Fibroblast of lung (primary cell): ENCODE results near the gene PPP1R9A. TPM values are rescaled to one million over a fixed set of nuclear protein-coding genes. Genes with fewer than 3 reads are reported as not detected.
A peak's percentile ranks its signal among the peaks of the same experiment; 100 is the strongest.

Source experiments
- DNase-seq, 2 donors: peaks; one replicate each; pipeline versions ENCODE4 v3.0.0 to v3.0.0-alpha.2; 2010; ENCODE audit warnings: low read depth in 2 of 2
- H2AFZ ChIP-seq: 2 replicates; pipeline ENCODE4 v1.5.1; 2012; ENCODE audit warnings: low read length, control low read depth, inconsistent platforms
- H3K27ac ChIP-seq: 2 replicates; pipeline ENCODE4 v1.5.1; 2011; ENCODE audit warnings: low read length, control low read depth; ENCODE audit not compliant: insufficient read depth
- H3K27me3 ChIP-seq: 2 replicates; pipeline ENCODE4 v1.5.1; 2011; ENCODE audit warnings: mild to moderate bottlenecking, low read length; ENCODE audit not compliant: control insufficient read depth, insufficient read depth
- H3K36me3 ChIP-seq: 2 replicates; pipeline ENCODE4 v1.5.1; 2011; ENCODE audit warnings: low read length; ENCODE audit not compliant: control insufficient read depth, insufficient read depth
- H3K4me1 ChIP-seq: 2 replicates; pipeline ENCODE4 v1.5.1; 2011; ENCODE audit warnings: low read length; ENCODE audit not compliant: control insufficient read depth, insufficient read depth; ENCODE audit errors: extremely low read depth
- H3K4me2 ChIP-seq: 2 replicates; pipeline ENCODE4 v1.5.1; 2011; ENCODE audit warnings: low read length, control low read depth; ENCODE audit not compliant: insufficient read depth; ENCODE audit errors: extremely low read depth
- H3K4me3 ChIP-seq, 4 experiments: fragments of 200-600 bp in 1 of 4; sonication (generic) in 1 of 4; replicated peaks in 1 of 4; 2 replicates each; pipeline ENCODE4 v1.5.1; 2011 to 2016; ENCODE audit warnings: low read length in 4 of 4, low read depth in 3 of 4, mild to moderate bottlenecking in 3 of 4, control low read depth in 2 of 4, inconsistent platforms in 1 of 4, mixed read lengths in 1 of 4; ENCODE audit not compliant: insufficient read depth in 1 of 4; ENCODE audit errors: control extremely low read depth in 1 of 4
- H3K79me2 ChIP-seq: 2 replicates; pipeline ENCODE4 v1.5.1; 2012; ENCODE audit warnings: mild to moderate bottlenecking, low read length, inconsistent platforms; ENCODE audit not compliant: control insufficient read depth, insufficient read depth
- H3K9ac ChIP-seq: 2 replicates; pipeline ENCODE4 v1.5.1; 2011; ENCODE audit warnings: mild to moderate bottlenecking, low read length, control low read depth; ENCODE audit not compliant: insufficient read depth
- H3K9me3 ChIP-seq: 2 replicates; pipeline ENCODE4 v1.5.1; 2012; ENCODE audit warnings: low read depth, low read length; ENCODE audit not compliant: control insufficient read depth, insufficient read depth
- H4K20me1 ChIP-seq: 2 replicates; pipeline ENCODE4 v1.5.1; 2011; ENCODE audit warnings: low read length; ENCODE audit not compliant: control insufficient read depth, insufficient read depth; ENCODE audit errors: extremely low read depth
- CTCF ChIP-seq, 2 donors: IDR thresholded peaks in 1 of 2; conservative IDR thresholded peaks in 1 of 2; 1 replicate in 1 of 2; 2 replicates in 1 of 2; pipeline ENCODE4 v1.5.1; 2011 to 2012; ENCODE audit warnings: low read length in 2 of 2, control low read depth in 1 of 2, inconsistent platforms in 1 of 2, low read depth in 1 of 2, mild to moderate bottlenecking in 1 of 2
- EZH2 ChIP-seq: IDR thresholded peaks from 2 replicates; pipeline ENCODE4 v1.5.1; 2012; ENCODE audit warnings: low read length, control low read depth, mild to moderate bottlenecking; ENCODE audit errors: missing control alignments
- polyA plus RNA-seq, 2 donors: library from polyadenylated mRNA; depleted of rRNA in 1 of 2; stranded (reverse) in 1 of 2; unstranded in 1 of 2; fragments of >200 nt; gene quantifications; 2 replicates each; pipeline ENCODE4 v1.2.1, GENCODE V29; 2011 to 2012; ENCODE audit warnings: missing spikeins in 1 of 2
- total RNA-seq: library from RNA; depleted of rRNA; stranded (reverse); fragments of >200 nt; gene quantifications from 2 replicates; pipeline ENCODE4 v1.2.1, GENCODE V29; 2014

Gene PPP1R9A
- total and polyA plus RNA-seq, 2 donors (not counting 1 experiment from before 2014, with no cell fraction given), result 0.68 to 3.3 TPM

- Histone ChIP-seq H3K9me3 (no peaks in the 10 kb centered on the region), H3K4me2 (no peak within 1 kb of the TSS), H3K79me2 (no peaks in the 10 kb centered on the region), H3K27ac (no peak within 1 kb of the TSS), H3K9ac (no peak within 1 kb of the TSS), H3K27me3 (no peaks in the 10 kb centered on the region), H3K4me3 (no peak within 1 kb of the TSS), H3K4me1 (no peaks in the 10 kb centered on the region), H4K20me1 (no peaks in the 10 kb centered on the region), H3K36me3 (no peaks in the 10 kb centered on the region), H2AFZ (no peak within 1 kb of the TSS)
- TF ChIP-seq EZH2 (no peak), CTCF (conservative IDR thresholded peaks at IDR 0.05 in 1 of 2, IDR thresholded peaks at IDR 0.05 in 1 of 2; ENCODE audit: low read depth in 1 of 2, low read length in 2 of 2) (no peak)
- no peak for DNase-seq
These were observed 417.0 kb downstream of the PPP1R9A start, which contains the start of gene PON1 for GRCh38 chr7:95324431-95324830. PON1 (minus strand) TSS chr7:95324532; CDS start chr7:95324475, 57 bp downstream.

GRCh38 chr7:95327356-95327755 lies 420.0 kb downstream of the PPP1R9A start:
- Histone ChIP-seq H3K36me3 (no peaks in the 10 kb centered on the region), H3K27ac (no peak overlapping the region), H2AFZ (no peak overlapping the region), H4K20me1 (no peaks in the 10 kb centered on the region), H3K9ac (no peak overlapping the region), H3K79me2 (no peaks in the 10 kb centered on the region), H3K4me1 (no peaks in the 10 kb centered on the region), H3K9me3 (no peaks in the 10 kb centered on the region), H3K4me3 (no peak overlapping the region), H3K4me2 (no peak overlapping the region), H3K27me3 (no peaks in the 10 kb centered on the region)
- no peak for TF ChIP-seq EZH2
- no peak for TF ChIP-seq CTCF (conservative IDR thresholded peaks at IDR 0.05 in 1 of 2, IDR thresholded peaks at IDR 0.05 in 1 of 2; ENCODE audit: low read depth in 1 of 2, low read length in 2 of 2)
- DNase-seq, result peak in 1 of 2 donors; percentile 76

- TF ChIP-seq CTCF (conservative IDR thresholded peaks at IDR 0.05 in 1 of 2, IDR thresholded peaks at IDR 0.05 in 1 of 2; ENCODE audit: low read depth in 1 of 2, low read length in 2 of 2) (no peak), EZH2 (no peak)
- DNase-seq, result peak; percentile 14 to 16
- Histone ChIP-seq H3K36me3 (no peaks in the 10 kb centered on the region), H3K27ac (no peak overlapping the region), H3K9ac (no peak overlapping the region), H3K4me2 (peak overlapping the region; percentile 83), H4K20me1 (no peaks in the 10 kb centered on the region), H3K9me3 (no peaks in the 10 kb centered on the region), H3K79me2 (no peaks in the 10 kb centered on the region), H3K4me1 (peaks cover 3% of the 10 kb centered on the region), H2AFZ (peak overlapping the region; percentile 72), H3K27me3 (no peaks in the 10 kb centered on the region), H3K4me3 (peak overlapping the region; percentile 16 to 58 (median 34))
These were observed 423.0 kb downstream of the PPP1R9A start for GRCh38 chr7:95330204-95330960.
